ENCODE data around the gene OR5AP2.

GRCh38 chr11:56611174-56611573 is 31.1 kb downstream of the OR5AP2 start:
- TF ChIP-seq CTCF (IDR thresholded peaks at IDR 0.05) = no peak
- no peak for TF ChIP-seq POLR2A (IDR thresholded peaks at IDR 0.05)

All from upper lobe of left lung (tissue), 4 donors.